ENCODE data around the gene HAND2.

HAND2 gene

GRCh38 chr4:173503330-173504180 lies 26.5 kb downstream of the HAND2 start:
- in situ Hi-C loops (cut with HindIII; ENCODE audit: low sequenced_read_pairs), result no loop called here
- H3K4me3 ChIP-seq (ENCODE audit: low read depth, low read length), result no peak overlapping the region
- TF ChIP-seq CTCF (IDR thresholded peaks at IDR 0.05; ENCODE audit: low read depth, low read length), result no peak
- no peak for DNase-seq (ENCODE audit: low read depth, low spot score)

GRCh38 chr4:173502282-173502681 lies 27.7 kb downstream of the HAND2 start:
- in situ Hi-C loops (cut with HindIII; ENCODE audit: low sequenced_read_pairs), result no loop called here
- DNase-seq (ENCODE audit: low read depth, low spot score), result no peak
- TF ChIP-seq CTCF (IDR thresholded peaks at IDR 0.05; ENCODE audit: low read depth, low read length), result no peak
- no peak overlapping the region for H3K4me3 ChIP-seq (ENCODE audit: low read depth, low read length)

GRCh38 chr4:173501592-173502150 lies 28.4 kb downstream of the HAND2 start:
- in situ Hi-C loops (cut with HindIII; ENCODE audit: low sequenced_read_pairs), result no loop called here
- DNase-seq (ENCODE audit: low read depth, low spot score), result no peak
- no peak overlapping the region for H3K4me3 ChIP-seq (ENCODE audit: low read depth, low read length)
- TF ChIP-seq CTCF (IDR thresholded peaks at IDR 0.05; ENCODE audit: low read depth, low read length), result no peak

GRCh38 chr4:173500841-173501591 lies 29.0 kb downstream of the HAND2 start:
- peak overlapping the region; percentile 25 for H3K4me3 ChIP-seq (ENCODE audit: low read depth, low read length)
- TF ChIP-seq CTCF (IDR thresholded peaks at IDR 0.05; ENCODE audit: low read depth, low read length), result no peak
- no peak for DNase-seq (ENCODE audit: low read depth, low spot score)
- in situ Hi-C loops (cut with HindIII; ENCODE audit: low sequenced_read_pairs), result no loop called here

GRCh38 chr4:173499658-173500535 lies 30.1 kb downstream of the HAND2 start:
- DNase-seq (ENCODE audit: low read depth, low spot score), result no peak
- no peak overlapping the region for H3K4me3 ChIP-seq (ENCODE audit: low read depth, low read length)
- no peak for TF ChIP-seq CTCF (IDR thresholded peaks at IDR 0.05; ENCODE audit: low read depth, low read length)
- in situ Hi-C loops (cut with HindIII; ENCODE audit: low sequenced_read_pairs), result no loop called here

GRCh38 chr4:173498771-173499170 lies 31.3 kb downstream of the HAND2 start:
- no peak for TF ChIP-seq CTCF (IDR thresholded peaks at IDR 0.05; ENCODE audit: low read depth, low read length)
- in situ Hi-C loops (cut with HindIII; ENCODE audit: low sequenced_read_pairs), result no loop called here

More at GRCh38 chr4:173498771-173499170, 31.3 kb downstream of the HAND2 start:
- DNase-seq (ENCODE audit: low read depth, low spot score), result no peak
- no peak overlapping the region for H3K4me3 ChIP-seq (ENCODE audit: low read depth, low read length)
